Calu3 (cell line): ENCODE data around the gene PLXNA2. TPM values are rescaled to one million over a fixed set of nuclear protein-coding genes. Genes with fewer than 3 reads are reported as not detected.

Experiments used
- BruUV-seq: library from RNA; stranded (reverse); fragments of 400-500 nt; replicated peaks from 2 replicates; lab custom pipeline; 2021; lab: Mats Ljungman, UMichigan
- CTCF ChIA-PET: fragments of 300-600 bp; sonication (Branson Sonifier 250); formaldehyde crosslinking; loops from one replicate; lab custom pipeline; 2022; ENCODE audit warnings: antibody characterized with exemption; lab: Charles Lee
- DNase-seq: peaks from one replicate; pipeline ENCODE4 v3.0.0; 2022
- H3K27ac Mint-ChIP-seq: one replicate; pipeline ENCODE4 v1.8.0; 2022; ENCODE audit warnings: mixed read lengths; ENCODE audit not compliant: unreplicated experiment
- H3K27me3 Mint-ChIP-seq: one replicate; pipeline ENCODE4 v1.8.0; 2022; ENCODE audit warnings: mixed read lengths; ENCODE audit not compliant: unreplicated experiment
- H3K36me3 Mint-ChIP-seq: one replicate; pipeline ENCODE4 v1.8.0; 2022; ENCODE audit warnings: mild to moderate bottlenecking, moderate library complexity, mixed read lengths; ENCODE audit not compliant: insufficient read depth, unreplicated experiment
- H3K4me1 Mint-ChIP-seq: one replicate; pipeline ENCODE4 v1.8.0; 2022; ENCODE audit warnings: mild to moderate bottlenecking, low read depth, mixed read lengths; ENCODE audit not compliant: unreplicated experiment
- H3K4me3 Mint-ChIP-seq: one replicate; pipeline ENCODE4 v1.8.0; 2022; ENCODE audit warnings: mild to moderate bottlenecking, low read depth, moderate library complexity, mixed read lengths; ENCODE audit not compliant: unreplicated experiment
- H3K9me3 Mint-ChIP-seq: one replicate; pipeline ENCODE4 v1.8.0; 2022; ENCODE audit warnings: low read depth, mixed read lengths; ENCODE audit not compliant: unreplicated experiment
- intact Hi-C: fragments of 100-400 bp; cut with micrococcal nuclease; formaldehyde crosslinking; loops from one replicate; pipeline ENCODE4 v1.10.0; 2022; ENCODE audit not compliant: unreplicated experiment
- total RNA-seq: library from RNA; stranded (reverse); gene quantifications from 2 replicates; pipeline ENCODE4 v1.2.3, GENCODE V29; 2022
- TF ChIP-seq, protein P1 (sequence below): fragments of 200-600 bp; IDR thresholded peaks from one replicate; pipeline ENCODE4 v1.8.0; 2022; ENCODE audit warnings: antibody characterized with exemption; ENCODE audit not compliant: unreplicated experiment

PLXNA2 gene
- total RNA-seq, 1 experiment from 2014 or later: 16.2 TPM

GRCh38 chr1:207977876-207978275 lies 266.3 kb downstream of the PLXNA2 start:
- no peak overlapping the region for H3K4me3 Mint-ChIP-seq
- H3K36me3 Mint-ChIP-seq: no peaks in the 10 kb centered on the region
- no peaks in the 10 kb centered on the region for H3K9me3 Mint-ChIP-seq
- H3K27me3 Mint-ChIP-seq: peaks cover 80% of the 10 kb centered on the region
- no peak for DNase-seq
- CTCF ChIA-PET: no interaction called here
- TF ChIP-seq, protein P1, sequence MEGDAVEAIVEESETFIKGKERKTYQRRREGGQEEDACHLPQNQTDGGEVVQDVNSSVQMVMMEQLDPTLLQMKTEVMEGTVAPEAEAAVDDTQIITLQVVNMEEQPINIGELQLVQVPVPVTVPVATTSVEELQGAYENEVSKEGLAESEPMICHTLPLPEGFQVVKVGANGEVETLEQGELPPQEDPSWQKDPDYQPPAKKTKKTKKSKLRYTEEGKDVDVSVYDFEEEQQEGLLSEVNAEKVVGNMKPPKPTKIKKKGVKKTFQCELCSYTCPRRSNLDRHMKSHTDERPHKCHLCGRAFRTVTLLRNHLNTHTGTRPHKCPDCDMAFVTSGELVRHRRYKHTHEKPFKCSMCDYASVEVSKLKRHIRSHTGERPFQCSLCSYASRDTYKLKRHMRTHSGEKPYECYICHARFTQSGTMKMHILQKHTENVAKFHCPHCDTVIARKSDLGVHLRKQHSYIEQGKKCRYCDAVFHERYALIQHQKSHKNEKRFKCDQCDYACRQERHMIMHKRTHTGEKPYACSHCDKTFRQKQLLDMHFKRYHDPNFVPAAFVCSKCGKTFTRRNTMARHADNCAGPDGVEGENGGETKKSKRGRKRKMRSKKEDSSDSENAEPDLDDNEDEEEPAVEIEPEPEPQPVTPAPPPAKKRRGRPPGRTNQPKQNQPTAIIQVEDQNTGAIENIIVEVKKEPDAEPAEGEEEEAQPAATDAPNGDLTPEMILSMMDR: no peak
- no peak overlapping the region for H3K27ac Mint-ChIP-seq
- no peaks in the 10 kb centered on the region for H3K4me1 Mint-ChIP-seq
- intact Hi-C loops: no loop called here
- no TSS peak for BruUV-seq

DNA sequence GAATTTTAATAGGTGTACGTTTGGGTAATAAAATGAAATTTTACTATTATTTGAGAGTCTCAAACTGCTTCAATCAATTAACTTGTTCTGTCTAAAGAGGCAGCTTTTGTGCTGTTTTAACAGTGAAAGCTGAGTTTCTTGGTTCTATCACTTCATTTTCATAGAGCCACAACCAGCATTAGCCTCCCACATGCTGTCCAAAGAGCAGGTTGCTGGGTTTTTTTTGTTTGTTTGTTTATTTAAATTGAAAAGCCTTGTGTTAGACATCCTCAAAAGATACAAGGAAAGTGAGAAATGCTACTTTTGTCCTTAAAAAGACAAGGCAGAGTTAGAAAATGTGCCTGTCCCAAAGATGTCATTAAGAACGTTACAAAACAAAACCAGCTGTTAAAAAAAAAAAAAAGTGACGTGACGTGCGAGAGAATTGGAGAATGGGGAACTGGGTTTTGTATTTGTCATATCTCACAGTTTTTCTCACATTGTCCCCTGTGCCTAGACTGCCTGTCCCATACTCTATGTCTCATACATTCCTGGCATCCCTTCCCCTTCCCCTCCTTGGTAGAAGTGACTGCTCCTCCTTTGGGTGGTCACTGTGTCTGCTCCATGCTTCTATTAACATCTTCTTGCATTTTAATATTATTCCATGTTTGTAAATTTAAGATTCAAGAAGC lies 270.2 kb downstream of the PLXNA2 start:
- CTCF ChIA-PET: interaction anchor here (0.8 to 1.2 kb wide), 2 partner anchors 11 to 77 kb away, joined by 3 to 6 read pairs; no protein-coding TSS in a partner anchor

GRCh38 chr1:207972337-207972736 lies 271.8 kb downstream of the PLXNA2 start:
- no peak for DNase-seq
- Mint-ChIP-seq H3K4me3 (no peak overlapping the region), H3K27me3 (peaks cover 65% of the 10 kb centered on the region), H3K4me1 (no peaks in the 10 kb centered on the region), H3K36me3 (no peaks in the 10 kb centered on the region), H3K27ac (no peak overlapping the region), H3K9me3 (no peaks in the 10 kb centered on the region)
- intact Hi-C loops: no loop called here
- BruUV-seq: no TSS peak
- CTCF ChIA-PET: no interaction called here
- TF ChIP-seq, protein P1: no peak

More for the DNA sequence above, 270.2 kb downstream of the PLXNA2 start:
- Mint-ChIP-seq H3K4me1 (no peaks in the 10 kb centered on the region), H3K4me3 (no peak overlapping the region), H3K36me3 (no peaks in the 10 kb centered on the region), H3K27me3 (peaks cover 67% of the 10 kb centered on the region), H3K9me3 (no peaks in the 10 kb centered on the region), H3K27ac (no peak overlapping the region)
- intact Hi-C loops: no loop called here
- BruUV-seq: no TSS peak
- TF ChIP-seq, protein P1: no peak
- no peak for DNase-seq
